HEK293 (cell line): ENCODE data around the gene MED28.

ENCODE experiments used
- CTCF ChIA-PET: fragments of 350-600 bp; formaldehyde crosslinking; extraction: SDS; loops from one replicate; lab custom pipeline; 2021; ENCODE audit warnings: antibody characterized with exemption; lab: Yijun Ruan, JAX
- POLR2A ChIA-PET: fragments of 300-600 bp; formaldehyde crosslinking; extraction: SDS; loops from one replicate; lab custom pipeline; 2020; ENCODE audit warnings: antibody characterized with exemption, inconsistent platforms; lab: Yijun Ruan, JAX
- H3K27ac ChIP-seq: fragments of 200-500 bp; sonication (Bioruptor generic); 2 replicates; pipeline ENCODE4 v1.5.1; 2014; ENCODE audit warnings: low read depth, low read length, control low read depth, inconsistent platforms; ENCODE audit errors: extremely low read depth
- H3K36me3 ChIP-seq, 2 experiments: fragments of 200-500 bp in 1 of 2; sonication (Bioruptor generic) in 1 of 2; 1 replicate in 1 of 2; 2 replicates in 1 of 2; pipeline ENCODE4 v1.5.1; 2014 to 2017; ENCODE audit warnings: inconsistent platforms in 2 of 2, low read length in 2 of 2; ENCODE audit not compliant: control insufficient read depth in 2 of 2, insufficient read depth in 1 of 2
- H3K4me1 ChIP-seq: fragments of 200-500 bp; sonication (Bioruptor generic); 2 replicates; pipeline ENCODE4 v1.5.1; 2014; ENCODE audit warnings: mild to moderate bottlenecking, low read length, inconsistent platforms; ENCODE audit not compliant: control insufficient read depth, insufficient read depth
- H3K4me3 ChIP-seq: 2 replicates; pipeline ENCODE4 v1.5.1; 2011; ENCODE audit warnings: low read depth, mild to moderate bottlenecking, control low read depth, low read length, moderate library complexity
- H3K9me3 ChIP-seq: fragments of 200-500 bp; sonication (Bioruptor generic); 2 replicates; pipeline ENCODE4 v1.5.1; 2014; ENCODE audit warnings: low read depth, low read length, inconsistent platforms; ENCODE audit not compliant: control insufficient read depth, insufficient read depth
- KLF16 ChIP-seq: fragments of 450-650 bp; formaldehyde crosslinking; IDR thresholded peaks from 2 replicates; pipeline ENCODE4 v1.5.1; 2017; ENCODE audit warnings: missing biosample characterization, missing genetic modification characterization
- KLF9 ChIP-seq: fragments of 450-650 bp; formaldehyde crosslinking; IDR thresholded peaks from 2 replicates; pipeline ENCODE4 v1.5.1; 2016; ENCODE audit warnings: missing biosample characterization, missing genetic modification characterization, low read depth
- SCRT2 ChIP-seq: fragments of 450-650 bp; formaldehyde crosslinking; IDR thresholded peaks from 2 replicates; pipeline ENCODE4 v1.5.1; 2016; ENCODE audit warnings: missing biosample characterization, missing genetic modification characterization
- SP2 ChIP-seq: fragments of 450-650 bp; formaldehyde crosslinking; IDR thresholded peaks from 2 replicates; pipeline ENCODE4 v1.5.1; 2016; ENCODE audit warnings: missing biosample characterization, missing genetic modification characterization
- TRIM28 ChIP-seq: IDR thresholded peaks from 2 replicates; pipeline ENCODE4 v1.6.1; 2011; ENCODE audit warnings: low read length, control low read depth, borderline replicate concordance
- ZBTB17 ChIP-seq: fragments of 450-650 bp; formaldehyde crosslinking; IDR thresholded peaks from 2 replicates; pipeline ENCODE4 v1.5.1; 2016; ENCODE audit warnings: missing biosample characterization, missing genetic modification characterization
- ZBTB8A ChIP-seq: fragments of 450-650 bp; formaldehyde crosslinking; IDR thresholded peaks from 2 replicates; pipeline ENCODE4 v1.5.1; 2016; ENCODE audit warnings: missing biosample characterization, missing genetic modification characterization
- ZNF112 ChIP-seq: fragments of 450-650 bp; formaldehyde crosslinking; IDR thresholded peaks from 2 replicates; pipeline ENCODE4 v1.5.0; 2017; ENCODE audit warnings: missing biosample characterization, missing genetic modification characterization
- ZNF146 ChIP-seq: fragments of 450-650 bp; formaldehyde crosslinking; IDR thresholded peaks from 2 replicates; pipeline ENCODE4 v1.5.1; 2016; ENCODE audit warnings: missing biosample characterization, missing genetic modification characterization
- ZNF311 ChIP-seq: fragments of 450-650 bp; formaldehyde crosslinking; IDR thresholded peaks from 2 replicates; pipeline ENCODE4 v1.5.1; 2017; ENCODE audit warnings: missing biosample characterization, missing genetic modification characterization, borderline replicate concordance
- ZNF335 ChIP-seq: fragments of 450-650 bp; formaldehyde crosslinking; conservative IDR thresholded peaks from 2 replicates; pipeline ENCODE4 v1.5.1; 2016; ENCODE audit warnings: missing biosample characterization, missing genetic modification characterization
- ZNF341 ChIP-seq: fragments of 450-650 bp; formaldehyde crosslinking; IDR thresholded peaks from 2 replicates; pipeline ENCODE4; 2016; ENCODE audit warnings: low read depth, missing biosample characterization, missing genetic modification characterization
- ZNF501 ChIP-seq: fragments of 450-650 bp; formaldehyde crosslinking; IDR thresholded peaks from 2 replicates; pipeline ENCODE4 v1.5.1; 2016; ENCODE audit warnings: missing biosample characterization, missing genetic modification characterization
- ZNF629 ChIP-seq: fragments of 450-650 bp; formaldehyde crosslinking; IDR thresholded peaks from 2 replicates; pipeline ENCODE4 v1.5.1; 2017; ENCODE audit warnings: missing biosample characterization, missing genetic modification characterization
- ZNF660 ChIP-seq: fragments of 450-650 bp; IDR thresholded peaks from 2 replicates; pipeline ENCODE4 v1.5.1; 2018; ENCODE audit warnings: missing biosample characterization, mild to moderate bottlenecking, missing genetic modification characterization
- ZNF76 ChIP-seq: fragments of 450-650 bp; formaldehyde crosslinking; IDR thresholded peaks from 2 replicates; pipeline ENCODE4; 2016; ENCODE audit warnings: low read depth, missing biosample characterization, missing genetic modification characterization, borderline replicate concordance
- ZNF792 ChIP-seq: fragments of 450-650 bp; formaldehyde crosslinking; IDR thresholded peaks from 2 replicates; pipeline ENCODE4 v1.5.1; 2016; ENCODE audit warnings: missing biosample characterization, missing genetic modification characterization
- ZXDB ChIP-seq: fragments of 450-650 bp; formaldehyde crosslinking; IDR thresholded peaks from 2 replicates; pipeline ENCODE4 v1.5.1; 2016; ENCODE audit warnings: missing biosample characterization, missing genetic modification characterization
- TF ChIP-seq, protein P1 (sequence below): fragments of 450-650 bp; formaldehyde crosslinking; IDR thresholded peaks from 2 replicates; pipeline ENCODE4 v1.5.1; 2016; ENCODE audit warnings: missing biosample characterization, missing genetic modification characterization
- TF ChIP-seq, protein P2 (sequence below): fragments of 450-650 bp; formaldehyde crosslinking; IDR thresholded peaks from 2 replicates; pipeline ENCODE4 v1.5.1; 2017; ENCODE audit warnings: missing biosample characterization, missing genetic modification characterization
- TF ChIP-seq, protein P3 (sequence below): fragments of 450-650 bp; formaldehyde crosslinking; IDR thresholded peaks from 2 replicates; pipeline ENCODE4 v1.5.1; 2016; ENCODE audit warnings: missing biosample characterization, missing genetic modification characterization
- TF ChIP-seq, protein P4 (sequence below): fragments of 450-650 bp; formaldehyde crosslinking; IDR thresholded peaks from 2 replicates; pipeline ENCODE4 v1.5.1; 2017; ENCODE audit warnings: missing biosample characterization, missing genetic modification characterization
- TF ChIP-seq, protein P5 (sequence below): fragments of 450-650 bp; formaldehyde crosslinking; conservative IDR thresholded peaks from 2 replicates; pipeline ENCODE4 v1.5.1; 2016; ENCODE audit warnings: low read depth, missing biosample characterization, missing genetic modification characterization
- TF ChIP-seq, protein P6 (sequence below): fragments of 450-650 bp; formaldehyde crosslinking; IDR thresholded peaks from 2 replicates; pipeline ENCODE4; 2016; ENCODE audit warnings: missing biosample characterization, missing genetic modification characterization

Gene MED28

DNA sequence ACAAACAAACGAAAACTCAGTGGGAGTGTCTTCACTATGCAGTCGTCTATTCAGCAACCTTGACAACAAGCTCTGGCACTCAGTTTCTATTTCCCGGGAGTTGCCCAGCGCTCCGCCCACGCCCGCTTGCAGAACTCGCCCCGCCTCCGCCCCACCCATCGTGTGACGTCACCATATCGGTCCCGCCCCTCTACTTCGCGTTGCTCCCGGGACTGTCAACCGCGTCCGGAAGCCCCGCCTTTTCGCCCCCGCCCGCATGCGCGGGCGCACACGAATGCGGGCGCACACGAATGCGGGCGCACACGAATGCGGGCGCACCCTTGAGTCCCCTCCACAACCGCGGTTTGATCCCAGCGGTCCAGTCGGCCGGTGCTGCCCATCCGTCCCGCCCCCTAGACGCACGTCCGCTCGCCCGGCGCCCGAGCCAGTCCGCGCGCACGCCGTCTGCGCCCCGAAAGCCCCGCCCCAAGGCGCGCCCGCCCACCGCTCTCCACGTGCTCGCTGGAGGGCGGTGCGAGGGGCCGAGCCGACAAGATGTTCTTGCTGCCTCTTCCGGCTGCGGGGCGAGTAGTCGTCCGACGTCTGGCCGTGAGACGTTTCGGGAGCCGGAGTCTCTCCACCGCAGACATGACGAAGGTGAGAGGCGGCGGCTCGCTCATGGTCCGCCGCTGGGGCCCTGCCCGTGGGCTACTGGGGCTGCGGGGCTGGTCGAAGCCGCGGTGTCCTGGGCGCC lies 37.3 kb upstream of the MED28 start, which contains the start of gene LAP3 (continued):
- TF ChIP-seq, protein P1, sequence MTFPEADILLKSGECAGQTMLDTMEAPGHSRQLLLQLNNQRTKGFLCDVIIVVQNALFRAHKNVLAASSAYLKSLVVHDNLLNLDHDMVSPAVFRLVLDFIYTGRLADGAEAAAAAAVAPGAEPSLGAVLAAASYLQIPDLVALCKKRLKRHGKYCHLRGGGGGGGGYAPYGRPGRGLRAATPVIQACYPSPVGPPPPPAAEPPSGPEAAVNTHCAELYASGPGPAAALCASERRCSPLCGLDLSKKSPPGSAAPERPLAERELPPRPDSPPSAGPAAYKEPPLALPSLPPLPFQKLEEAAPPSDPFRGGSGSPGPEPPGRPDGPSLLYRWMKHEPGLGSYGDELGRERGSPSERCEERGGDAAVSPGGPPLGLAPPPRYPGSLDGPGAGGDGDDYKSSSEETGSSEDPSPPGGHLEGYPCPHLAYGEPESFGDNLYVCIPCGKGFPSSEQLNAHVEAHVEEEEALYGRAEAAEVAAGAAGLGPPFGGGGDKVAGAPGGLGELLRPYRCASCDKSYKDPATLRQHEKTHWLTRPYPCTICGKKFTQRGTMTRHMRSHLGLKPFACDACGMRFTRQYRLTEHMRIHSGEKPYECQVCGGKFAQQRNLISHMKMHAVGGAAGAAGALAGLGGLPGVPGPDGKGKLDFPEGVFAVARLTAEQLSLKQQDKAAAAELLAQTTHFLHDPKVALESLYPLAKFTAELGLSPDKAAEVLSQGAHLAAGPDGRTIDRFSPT (tag by site-specific recombination): peak; percentile 44; the same call in 1 of the 2 replicates
- TF ChIP-seq, protein P2, sequence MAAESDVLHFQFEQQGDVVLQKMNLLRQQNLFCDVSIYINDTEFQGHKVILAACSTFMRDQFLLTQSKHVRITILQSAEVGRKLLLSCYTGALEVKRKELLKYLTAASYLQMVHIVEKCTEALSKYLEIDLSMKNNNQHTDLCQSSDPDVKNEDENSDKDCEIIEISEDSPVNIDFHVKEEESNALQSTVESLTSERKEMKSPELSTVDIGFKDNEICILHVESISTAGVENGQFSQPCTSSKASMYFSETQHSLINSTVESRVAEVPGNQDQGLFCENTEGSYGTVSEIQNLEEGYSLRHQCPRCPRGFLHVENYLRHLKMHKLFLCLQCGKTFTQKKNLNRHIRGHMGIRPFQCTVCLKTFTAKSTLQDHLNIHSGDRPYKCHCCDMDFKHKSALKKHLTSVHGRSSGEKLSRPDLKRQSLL (tag by site-specific recombination): 0 out of 2 replicates have a peak, but pooled peaks have one; percentile 8
- TF ChIP-seq ZXDB: peak; percentile 25; the same call in 1 of the 2 replicates
- peak; percentile 41; the same call in 1 of the 2 replicates for TF ChIP-seq ZNF629 (tag by site-specific recombination)
- TF ChIP-seq ZBTB8A: peak; percentile 94
- no peak for TF ChIP-seq ZNF341 (tag by site-specific recombination)
- peak; percentile 22; the same call in 1 of the 2 replicates for TF ChIP-seq ZNF76 (tag by site-specific recombination)
- 0 out of 2 replicates have a peak, but pooled peaks have one; percentile 30 for TF ChIP-seq ZNF660 (tag by site-specific recombination)
- TF ChIP-seq KLF16 (tag by site-specific recombination): peak; percentile 26; the same call in 1 of the 2 replicates
- TF ChIP-seq ZBTB17: no peak
- TF ChIP-seq SCRT2 (tag by site-specific recombination): no peak
- peak; percentile 81 for TF ChIP-seq SP2 (tag by site-specific recombination)
- TF ChIP-seq ZNF311 (tag by site-specific recombination): no peak
- no peak for TF ChIP-seq ZNF792
- TF ChIP-seq KLF9 (tag by site-specific recombination): peak; percentile 73
- TF ChIP-seq ZNF112 (tag by site-specific recombination): no peak
- TF ChIP-seq TRIM28: no peak

DNA sequence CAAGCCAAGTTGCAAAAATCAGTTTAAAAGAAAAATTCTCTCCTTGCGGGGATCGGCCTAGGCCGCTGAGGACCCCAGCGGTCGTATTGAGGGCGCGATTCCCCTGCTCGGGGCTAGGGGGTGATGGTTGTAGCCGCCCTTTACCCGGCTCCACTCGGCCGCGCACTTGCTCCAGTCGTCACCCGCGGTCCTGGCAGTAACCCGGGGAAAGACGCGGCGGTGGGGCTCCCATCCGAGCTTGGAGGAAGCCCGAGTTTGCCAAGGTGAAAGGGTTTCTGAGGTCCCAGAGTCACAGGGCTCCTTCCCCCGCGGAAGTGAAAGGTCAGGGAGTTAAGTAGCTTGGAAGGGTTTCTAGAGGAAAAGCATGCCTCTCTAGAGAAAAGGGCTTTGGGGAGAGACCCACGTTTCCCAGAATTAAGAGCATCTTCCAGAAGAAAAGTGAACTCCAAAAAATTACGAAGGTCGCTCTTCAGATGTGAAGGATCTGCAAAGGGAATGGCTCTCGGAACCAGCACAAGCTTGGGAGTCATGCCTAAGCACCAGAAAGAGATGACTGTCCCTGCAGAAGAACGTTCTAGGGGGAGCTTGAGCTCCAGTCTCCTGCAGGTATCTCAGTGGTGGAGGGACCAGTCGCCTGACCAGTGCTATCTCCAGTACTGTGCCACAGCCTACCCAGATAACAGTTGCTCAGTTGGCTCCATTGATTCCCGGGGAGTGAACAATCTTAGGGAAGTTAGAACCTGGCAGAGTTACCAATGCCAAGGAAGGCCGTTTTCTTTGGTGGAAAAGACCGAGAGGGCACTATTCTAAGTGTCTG lies 36.6 kb upstream of the MED28 start:
- CTCF ChIA-PET: interaction anchor here (1.1 kb wide), 1 partner anchor 29 kb away, joined by 3 read pairs; no protein-coding TSS in a partner anchor
- Histone ChIP-seq H3K4me1 (no peaks in the 10 kb centered on the region), H3K27ac (peak overlapping the region; percentile 40; the same call in 1 of the 2 replicates), H3K4me3 (peak overlapping the region; percentile 60), H3K9me3 (no peaks in the 10 kb centered on the region), H3K36me3 (peaks cover 0 to 36% of the 10 kb centered on the region in 2 experiments; a peak in 1 of 3 replicates)
- POLR2A ChIA-PET: interaction anchor here (1.0 kb wide), 1 partner anchor 37 kb away, joined by 3 read pairs; the partner anchor contains the start of gene MED28
- TF ChIP-seq, protein P3, sequence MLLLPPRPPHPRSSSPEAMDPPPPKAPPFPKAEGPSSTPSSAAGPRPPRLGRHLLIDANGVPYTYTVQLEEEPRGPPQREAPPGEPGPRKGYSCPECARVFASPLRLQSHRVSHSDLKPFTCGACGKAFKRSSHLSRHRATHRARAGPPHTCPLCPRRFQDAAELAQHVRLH (tag by site-specific recombination): no peak
- TF ChIP-seq ZNF501 (tag by site-specific recombination) (0 out of 2 replicates have a peak, but pooled peaks have one; percentile 5), ZNF335 (tag by site-specific recombination) (peak; percentile 80), ZNF146 (tag by site-specific recombination) (no peak)
- TF ChIP-seq, protein P4, sequence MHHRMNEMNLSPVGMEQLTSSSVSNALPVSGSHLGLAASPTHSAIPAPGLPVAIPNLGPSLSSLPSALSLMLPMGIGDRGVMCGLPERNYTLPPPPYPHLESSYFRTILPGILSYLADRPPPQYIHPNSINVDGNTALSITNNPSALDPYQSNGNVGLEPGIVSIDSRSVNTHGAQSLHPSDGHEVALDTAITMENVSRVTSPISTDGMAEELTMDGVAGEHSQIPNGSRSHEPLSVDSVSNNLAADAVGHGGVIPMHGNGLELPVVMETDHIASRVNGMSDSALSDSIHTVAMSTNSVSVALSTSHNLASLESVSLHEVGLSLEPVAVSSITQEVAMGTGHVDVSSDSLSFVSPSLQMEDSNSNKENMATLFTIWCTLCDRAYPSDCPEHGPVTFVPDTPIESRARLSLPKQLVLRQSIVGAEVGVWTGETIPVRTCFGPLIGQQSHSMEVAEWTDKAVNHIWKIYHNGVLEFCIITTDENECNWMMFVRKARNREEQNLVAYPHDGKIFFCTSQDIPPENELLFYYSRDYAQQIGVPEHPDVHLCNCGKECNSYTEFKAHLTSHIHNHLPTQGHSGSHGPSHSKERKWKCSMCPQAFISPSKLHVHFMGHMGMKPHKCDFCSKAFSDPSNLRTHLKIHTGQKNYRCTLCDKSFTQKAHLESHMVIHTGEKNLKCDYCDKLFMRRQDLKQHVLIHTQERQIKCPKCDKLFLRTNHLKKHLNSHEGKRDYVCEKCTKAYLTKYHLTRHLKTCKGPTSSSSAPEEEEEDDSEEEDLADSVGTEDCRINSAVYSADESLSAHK (tag by site-specific recombination): no peak
- TF ChIP-seq, protein P5, sequence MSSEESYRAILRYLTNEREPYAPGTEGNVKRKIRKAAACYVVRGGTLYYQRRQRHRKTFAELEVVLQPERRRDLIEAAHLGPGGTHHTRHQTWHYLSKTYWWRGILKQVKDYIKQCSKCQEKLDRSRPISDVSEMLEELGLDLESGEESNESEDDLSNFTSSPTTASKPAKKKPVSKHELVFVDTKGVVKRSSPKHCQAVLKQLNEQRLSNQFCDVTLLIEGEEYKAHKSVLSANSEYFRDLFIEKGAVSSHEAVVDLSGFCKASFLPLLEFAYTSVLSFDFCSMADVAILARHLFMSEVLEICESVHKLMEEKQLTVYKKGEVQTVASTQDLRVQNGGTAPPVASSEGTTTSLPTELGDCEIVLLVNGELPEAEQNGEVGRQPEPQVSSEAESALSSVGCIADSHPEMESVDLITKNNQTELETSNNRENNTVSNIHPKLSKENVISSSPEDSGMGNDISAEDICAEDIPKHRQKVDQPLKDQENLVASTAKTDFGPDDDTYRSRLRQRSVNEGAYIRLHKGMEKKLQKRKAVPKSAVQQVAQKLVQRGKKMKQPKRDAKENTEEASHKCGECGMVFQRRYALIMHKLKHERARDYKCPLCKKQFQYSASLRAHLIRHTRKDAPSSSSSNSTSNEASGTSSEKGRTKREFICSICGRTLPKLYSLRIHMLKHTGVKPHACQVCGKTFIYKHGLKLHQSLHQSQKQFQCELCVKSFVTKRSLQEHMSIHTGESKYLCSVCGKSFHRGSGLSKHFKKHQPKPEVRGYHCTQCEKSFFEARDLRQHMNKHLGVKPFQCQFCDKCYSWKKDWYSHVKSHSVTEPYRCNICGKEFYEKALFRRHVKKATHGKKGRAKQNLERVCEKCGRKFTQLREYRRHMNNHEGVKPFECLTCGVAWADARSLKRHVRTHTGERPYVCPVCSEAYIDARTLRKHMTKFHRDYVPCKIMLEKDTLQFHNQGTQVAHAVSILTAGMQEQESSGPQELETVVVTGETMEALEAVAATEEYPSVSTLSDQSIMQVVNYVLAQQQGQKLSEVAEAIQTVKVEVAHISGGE: 0 out of 2 replicates have a peak, but pooled peaks have one; percentile 0
- TF ChIP-seq, protein P6, sequence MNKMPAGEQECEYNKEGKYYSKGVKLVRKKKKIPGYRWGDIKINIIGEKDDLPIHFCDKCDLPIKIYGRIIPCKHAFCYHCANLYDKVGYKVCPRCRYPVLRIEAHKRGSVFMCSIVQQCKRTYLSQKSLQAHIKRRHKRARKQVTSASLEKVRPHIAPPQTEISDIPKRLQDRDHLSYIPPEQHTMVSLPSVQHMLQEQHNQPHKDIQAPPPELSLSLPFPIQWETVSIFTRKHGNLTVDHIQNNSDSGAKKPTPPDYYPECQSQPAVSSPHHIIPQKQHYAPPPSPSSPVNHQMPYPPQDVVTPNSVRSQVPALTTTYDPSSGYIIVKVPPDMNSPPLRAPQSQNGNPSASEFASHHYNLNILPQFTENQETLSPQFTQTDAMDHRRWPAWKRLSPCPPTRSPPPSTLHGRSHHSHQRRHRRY (tag by site-specific recombination): no peak
